Thyroid gland (tissue), 4 donors: Measurements from ENCODE around the gene STON1. TPM values are rescaled to one million over a fixed set of nuclear protein-coding genes. Genes with fewer than 3 reads are reported as not detected.

ENCODE experiments used
- DNase-seq, 2 donors: peaks; one replicate each; pipeline ENCODE4 v3.0.0-alpha.2; 2019
- H3K27ac ChIP-seq, 3 donors: fragments of 200-600 bp; sonication (generic); 1 replicate in 2 of 3; 2 replicates in 1 of 3; pipeline ENCODE4 v1.5.1; 2016 to 2019; ENCODE audit warnings: mild to moderate bottlenecking in 1 of 3, moderate library complexity in 1 of 3
- H3K27me3 ChIP-seq: fragments of 200-600 bp; sonication (generic); one replicate; pipeline ENCODE4 v1.5.1; 2019
- H3K36me3 ChIP-seq, 2 donors: fragments of 200-600 bp; sonication (generic); one replicate each; pipeline ENCODE4 v1.5.1; 2016 to 2019
- H3K4me1 ChIP-seq, 2 donors: fragments of 200-600 bp; sonication (generic); one replicate each; pipeline ENCODE4 v1.5.1; 2017 to 2019
- H3K4me3 ChIP-seq, 3 donors: fragments of 200-600 bp; sonication (generic); replicated peaks in 1 of 3; 1 replicate in 2 of 3; 2 replicates in 1 of 3; pipeline ENCODE4 v1.5.1; 2016; ENCODE audit warnings: mild to moderate bottlenecking in 1 of 3
- H3K9me3 ChIP-seq: fragments of 200-600 bp; sonication (generic); one replicate; pipeline ENCODE4 v1.5.1; 2017
- CTCF ChIP-seq, 6 experiments: fragments of 200-600 bp in 3 of 6; fragments of 450-650 bp in 3 of 6; sonication (generic) in 3 of 6; IDR thresholded peaks; one replicate each; pipeline ENCODE4 v1.5.1; 2016 to 2019; ENCODE audit warnings: antibody characterized with exemption in 6 of 6, mild to moderate bottlenecking in 2 of 6, inconsistent platforms in 1 of 6, moderate library complexity in 1 of 6
- POLR2A ChIP-seq, 2 donors: fragments of 450-650 bp; IDR thresholded peaks; one replicate each; pipeline ENCODE4 v1.6.1; 2017; ENCODE audit warnings: antibody characterized with exemption in 2 of 2, mild to moderate bottlenecking in 2 of 2, moderate library complexity in 1 of 2
- WGBS, 2 donors: methylation state at CpG; one replicate each; pipeline ENCODE4 v1.1.5; 2017; 5-methylcytosine and 5-hydroxymethylcytosine counted together
- intact Hi-C: fragments of 100-400 bp; cut with DNase I; formaldehyde crosslinking; loops from one replicate; pipeline ENCODE4 v1.15.1; 2023
- total RNA-seq, 4 donors: library from RNA; depleted of rRNA; stranded (reverse); fragments of >200 nt; gene quantifications; one replicate each; pipeline ENCODE4 v1.2.3, GENCODE V29; 2016

Gene STON1
- total RNA-seq, 4 donors from 2014 or later = 11.4 to 29.8 (median 15.3) TPM

- DNase-seq = no peak
- Histone ChIP-seq H3K4me1 (peaks cover 12 to 18% of the 10 kb centered on the region in 2 donors), H3K36me3 (peaks cover 10 to 21% of the 10 kb centered on the region in 2 donors), H3K4me3 (no peak overlapping the region), H3K9me3 (no peaks in the 10 kb centered on the region), H3K27ac (no peak overlapping the region), H3K27me3 (no peaks in the 10 kb centered on the region)
- TF ChIP-seq CTCF (IDR thresholded peaks at IDR 0.05) (no peak), POLR2A (IDR thresholded peaks at IDR 0.05) (no peak)
- 81 to 84% methylated on average over 6 of the region's 6 CpGs for WGBS, 2 donors
- intact Hi-C loops = no loop called here
These were observed 46.0 kb upstream of the STON1 start for GRCh38 chr2:48483916-48484315.

GRCh38 chr2:48488545-48488944 is 41.4 kb upstream of the STON1 start:
- TF ChIP-seq CTCF (IDR thresholded peaks at IDR 0.05) = no peak
- no peak for TF ChIP-seq POLR2A (IDR thresholded peaks at IDR 0.05)
- no peaks in the 10 kb centered on the region for H3K9me3 ChIP-seq
- 95 to 97% methylated on average over 3 of the region's 3 CpGs for WGBS, 2 donors
- H3K4me3 ChIP-seq = no peak overlapping the region
- H3K27me3 ChIP-seq = no peaks in the 10 kb centered on the region
- no peaks in the 10 kb centered on the region for H3K4me1 ChIP-seq
- no peak for DNase-seq
- intact Hi-C loops = no loop called here
- no peak overlapping the region for H3K27ac ChIP-seq
- H3K36me3 ChIP-seq = peaks cover 7 to 37% of the 10 kb centered on the region in 2 donors

- intact Hi-C loops = no loop called here
- no peak overlapping the region for H3K27ac ChIP-seq
- 82 to 95% methylated on average over 2 of the region's 2 CpGs for whole genome bisulfite sequencing, 2 donors
- no peaks in the 10 kb centered on the region for H3K27me3 ChIP-seq
- H3K36me3 ChIP-seq = peaks cover 15 to 43% of the 10 kb centered on the region in 2 donors
- H3K9me3 ChIP-seq = no peaks in the 10 kb centered on the region
- no peak for DNase-seq
- H3K4me1 ChIP-seq = no peaks in the 10 kb centered on the region
- no peak overlapping the region for H3K4me3 ChIP-seq
- TF ChIP-seq POLR2A (IDR thresholded peaks at IDR 0.05) (no peak), CTCF (IDR thresholded peaks at IDR 0.05) (no peak)
These were observed 33.1 kb upstream of the STON1 start for GRCh38 chr2:48496849-48497248.

- Histone ChIP-seq H3K4me1 (peaks cover 17 to 18% of the 10 kb centered on the region in 2 donors), H3K27ac (no peak overlapping the region), H3K36me3 (peaks cover 0 to 21% of the 10 kb centered on the region in 2 donors), H3K27me3 (no peaks in the 10 kb centered on the region), H3K4me3 (no peak overlapping the region), H3K9me3 (no peaks in the 10 kb centered on the region)
- WGBS, 2 donors = 79 to 92% methylated on average over 4 of the region's 4 CpGs
- DNase-seq = no peak
- intact Hi-C loops = no loop called here
- no peak for TF ChIP-seq POLR2A (IDR thresholded peaks at IDR 0.05)
- no peak for TF ChIP-seq CTCF (IDR thresholded peaks at IDR 0.05)
These were observed 25.2 kb upstream of the STON1 start for GRCh38 chr2:48504647-48505327.

- no peak for DNase-seq
- H3K9me3 ChIP-seq = no peaks in the 10 kb centered on the region
- no peak for TF ChIP-seq CTCF (IDR thresholded peaks at IDR 0.05)
- TF ChIP-seq POLR2A (IDR thresholded peaks at IDR 0.05) = no peak
- H3K27me3 ChIP-seq = no peaks in the 10 kb centered on the region
- H3K36me3 ChIP-seq = peaks cover 5 to 18% of the 10 kb centered on the region in 2 donors
- intact Hi-C loops = no loop called here
- H3K4me1 ChIP-seq = peaks cover 22 to 28% of the 10 kb centered on the region in 2 donors
- 93 to 98% methylated on average over 4 of the region's 4 CpGs for WGBS, 2 donors
- no peak overlapping the region for H3K4me3 ChIP-seq
- H3K27ac ChIP-seq = no peak overlapping the region
These were observed 22.8 kb upstream of the STON1 start for GRCh38 chr2:48507111-48507510.
